Measurements from ENCODE around the gene MYOF. TPM values are rescaled to one million over a fixed set of nuclear protein-coding genes. Genes with fewer than 3 reads are reported as not detected.

MYOF gene
- total and polyA plus RNA-seq, 2 of the 8 experiments (the other 6 are each of a cell fraction or from before 2014, with no cell fraction given): 0.98 to 2.3 TPM

DNA sequence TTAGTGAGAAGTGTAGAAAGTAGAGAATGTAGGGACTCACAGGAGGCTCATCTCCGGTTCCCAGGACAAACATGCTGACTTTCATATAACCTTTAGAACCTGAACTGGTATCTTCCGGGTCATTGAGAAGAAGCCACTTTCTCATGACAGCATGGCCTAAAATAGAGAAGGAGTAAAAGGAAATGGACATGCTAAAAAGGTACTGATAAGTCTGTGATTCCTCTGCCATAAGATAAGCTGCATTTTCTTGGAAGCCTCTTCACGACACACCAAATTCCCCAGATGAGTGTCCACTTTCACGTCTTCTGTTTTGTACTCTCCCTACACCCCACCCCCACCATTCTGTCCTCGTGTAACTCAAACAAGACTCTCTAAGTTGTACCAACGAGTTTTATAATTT is 79.9 kb downstream of the MYOF start:
- H2AFZ ChIP-seq (ENCODE audit: low read length): no peak overlapping the region
- no peak overlapping the region for H2BK15ac ChIP-seq (ENCODE audit: low read length)
- H3K9me3 ChIP-seq (ENCODE audit: insufficient read depth in 2 of 2, low read depth in 1 of 2, low read length in 1 of 2): no peaks in the 10 kb centered on the region
- no peaks in the 10 kb centered on the region for H3K36me3 ChIP-seq (ENCODE audit: control insufficient read depth in 2 of 4, insufficient read depth in 4 of 4, low read length in 3 of 4)
- no peak overlapping the region for H2BK12ac ChIP-seq (ENCODE audit: low read depth, low read length)
- no peaks in the 10 kb centered on the region for H3K27me3 ChIP-seq (replicated peaks in 1 of 4; ENCODE audit: control insufficient read depth in 3 of 4, extremely low read depth in 1 of 4, insufficient read depth in 3 of 4, low read length in 3 of 4)
- WGBS, 2 experiments (ENCODE audit: extremely low coverage in 1 of 2, insufficient coverage in 1 of 2, insufficient read length in 1 of 2, insufficient replicate concordance in 2 of 2, low coverage in 1 of 2, low lambda C conversion rate in 2 of 2, missing lambda C conversion rate in 1 of 2): 87% methylated on average over 6 of the region's 6 CpGs; no CpG with 5 or more reads in 1 of the 2 experiments
- no peak overlapping the region for H2BK120ac ChIP-seq (replicated peaks; ENCODE audit: low read depth, low read length)
- H3K18ac ChIP-seq (ENCODE audit: extremely low read depth, low read length): no peak overlapping the region
- FAIRE-seq (no peak), DNase-seq (ENCODE audit: low read depth in 1 of 2, low spot score in 2 of 2) (no peak)
- H3K79me1 ChIP-seq (ENCODE audit: low read depth, low read length): no peaks in the 10 kb centered on the region
- no peak overlapping the region for H2BK5ac ChIP-seq (ENCODE audit: low read depth, low read length)
- no peak overlapping the region for H2BK20ac ChIP-seq (ENCODE audit: low read length)
- H4K91ac ChIP-seq (replicated peaks; ENCODE audit: insufficient read length, low read length): no peak overlapping the region
- no peak overlapping the region for H3K23ac ChIP-seq (ENCODE audit: insufficient read length)
- no peak overlapping the region for H4K5ac ChIP-seq (ENCODE audit: insufficient read length, low read depth, low read length)
- POLR2A ChIA-PET (ENCODE audit: partially characterized antibody): interaction anchor here (1.7 kb wide), 1 partner anchor 26 kb away, joined by 3 read pairs; no protein-coding TSS in a partner anchor
- H3K56ac ChIP-seq (replicated peaks; ENCODE audit: insufficient read length, low read depth, low read length): no peak overlapping the region
- H3K23me2 ChIP-seq (ENCODE audit: low read depth, low read length): no peaks in the 10 kb centered on the region
- no peak overlapping the region for H3K4me2 ChIP-seq (ENCODE audit: insufficient read depth in 1 of 2, low read depth in 2 of 2, low read length in 2 of 2)
- H3K4me1 ChIP-seq (replicated peaks in 1 of 4; ENCODE audit: control insufficient read depth in 3 of 4, insufficient read depth in 4 of 4, low read length in 3 of 4): peaks cover 0 to 2% (median 0%) of the 10 kb centered on the region in 4 experiments; a peak in 1 of 7 replicates
- CTCF ChIA-PET (ENCODE audit: partially characterized antibody): interaction anchor here (0.9 to 3.3 kb wide), 4 partner anchors 11 to 80 kb away, joined by 3 to 18 read pairs (median 10); partner anchors contain the start of gene MYOF
- no peak overlapping the region for H3K14ac ChIP-seq (ENCODE audit: insufficient read length)
- no peak overlapping the region for H3K4ac ChIP-seq (replicated peaks; ENCODE audit: insufficient read length, low read depth, low read length)
- no peak overlapping the region for H3K27ac ChIP-seq (ENCODE audit: low read depth, low read length)
- no peak overlapping the region for H2AK5ac ChIP-seq (ENCODE audit: low read depth, low read length)
- H4K20me1 ChIP-seq (replicated peaks in 1 of 2; ENCODE audit: control insufficient read depth in 1 of 2, insufficient read depth in 2 of 2, low read length in 2 of 2): no peaks in the 10 kb centered on the region
- no peak overlapping the region for H4K8ac ChIP-seq (ENCODE audit: extremely low read depth, insufficient read depth, low read length)
- H3K9ac ChIP-seq (replicated peaks in 1 of 4; ENCODE audit: extremely low read depth in 1 of 4, low read depth in 3 of 4, low read length in 3 of 4): no peak overlapping the region
- H3K4me3 ChIP-seq (ENCODE audit: extremely low read depth in 1 of 4, insufficient read depth in 2 of 4, low read depth in 3 of 4, low read length in 4 of 4): no peak overlapping the region
- H3K79me2 ChIP-seq (ENCODE audit: control insufficient read depth in 1 of 2, insufficient read depth in 2 of 2, low read length in 2 of 2): no peaks in the 10 kb centered on the region
- TF ChIP-seq NRF1 (IDR thresholded peaks at IDR 0.05; ENCODE audit: low read depth, low read length) (no peak), CTBP2 (IDR thresholded peaks at IDR 0.05; ENCODE audit: borderline replicate concordance, insufficient read depth, insufficient read length, low read length) (no peak), SRF (IDR thresholded peaks at IDR 0.05; ENCODE audit: low read depth, low read length) (no peak), CBX8 (IDR thresholded peaks at IDR 0.05; ENCODE audit: borderline replicate concordance, low read depth, low read length) (no peak), POLR2A (IDR thresholded peaks at IDR 0.05; ENCODE audit: control extremely low read depth in 1 of 2, low read depth in 2 of 2, low read length in 2 of 2) (no peak), RFX5 (IDR thresholded peaks at IDR 0.05; ENCODE audit: borderline replicate concordance, low read depth, low read length) (no peak), GABPA (IDR thresholded peaks at IDR 0.05; ENCODE audit: borderline replicate concordance, insufficient read depth, low read length) (no peak), TEAD4 (IDR thresholded peaks at IDR 0.05; ENCODE audit: low read depth, low read length) (no peak), ASH2L (IDR thresholded peaks at IDR 0.05; ENCODE audit: low read length) (no peak), TCF12 (IDR thresholded peaks at IDR 0.05; ENCODE audit: low read depth, low read length) (no peak), NANOG (IDR thresholded peaks at IDR 0.05; ENCODE audit: insufficient read depth, low read depth, low read length, poor library complexity, severe bottlenecking) (no peak)
- TF ChIP-seq, protein P1, sequence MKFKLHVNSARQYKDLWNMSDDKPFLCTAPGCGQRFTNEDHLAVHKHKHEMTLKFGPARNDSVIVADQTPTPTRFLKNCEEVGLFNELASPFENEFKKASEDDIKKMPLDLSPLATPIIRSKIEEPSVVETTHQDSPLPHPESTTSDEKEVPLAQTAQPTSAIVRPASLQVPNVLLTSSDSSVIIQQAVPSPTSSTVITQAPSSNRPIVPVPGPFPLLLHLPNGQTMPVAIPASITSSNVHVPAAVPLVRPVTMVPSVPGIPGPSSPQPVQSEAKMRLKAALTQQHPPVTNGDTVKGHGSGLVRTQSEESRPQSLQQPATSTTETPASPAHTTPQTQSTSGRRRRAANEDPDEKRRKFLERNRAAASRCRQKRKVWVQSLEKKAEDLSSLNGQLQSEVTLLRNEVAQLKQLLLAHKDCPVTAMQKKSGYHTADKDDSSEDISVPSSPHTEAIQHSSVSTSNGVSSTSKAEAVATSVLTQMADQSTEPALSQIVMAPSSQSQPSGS (IDR thresholded peaks at IDR 0.05; ENCODE audit: low read length): no peak
- TF ChIP-seq, protein P2, sequence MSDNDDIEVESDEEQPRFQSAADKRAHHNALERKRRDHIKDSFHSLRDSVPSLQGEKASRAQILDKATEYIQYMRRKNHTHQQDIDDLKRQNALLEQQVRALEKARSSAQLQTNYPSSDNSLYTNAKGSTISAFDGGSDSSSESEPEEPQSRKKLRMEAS (IDR thresholded peaks at IDR 0.05): no peak
